Stimulated activated CD8-positive, alpha-beta memory T cell treated with anti-CD3 and anti-CD28 coated beads, Interleukin-15, amount 100 ng/mL, for 4 hours (primary cell): ENCODE results near the gene DIRAS2.

Experiments
- DNase-seq, 2 donors: peaks; one replicate each; pipeline ENCODE4 v3.0.0-alpha.2; 2020; ENCODE audit warnings: low read depth in 2 of 2

DIRAS2 gene

DNA sequence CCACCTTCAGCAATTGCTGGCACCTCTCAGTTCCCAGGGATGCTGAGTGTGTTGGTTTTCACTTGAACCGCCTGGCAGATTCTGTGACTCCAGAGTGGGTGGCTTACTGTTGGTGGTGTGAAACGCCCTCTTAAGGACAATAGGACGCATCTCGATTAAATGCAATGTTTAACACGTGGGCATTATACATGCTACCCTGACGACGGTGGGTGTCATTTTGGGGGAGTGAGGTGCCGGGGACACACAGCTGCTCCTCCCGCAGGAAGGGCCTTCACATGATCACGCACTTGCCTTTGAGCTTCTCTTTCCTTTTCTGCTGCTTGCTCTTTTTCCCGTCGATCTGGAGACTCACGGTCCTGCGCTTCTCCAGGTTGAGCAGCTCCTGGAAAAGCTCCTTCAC is 29.7 kb downstream of the DIRAS2 start:
- no peak for DNase-seq

DNA sequence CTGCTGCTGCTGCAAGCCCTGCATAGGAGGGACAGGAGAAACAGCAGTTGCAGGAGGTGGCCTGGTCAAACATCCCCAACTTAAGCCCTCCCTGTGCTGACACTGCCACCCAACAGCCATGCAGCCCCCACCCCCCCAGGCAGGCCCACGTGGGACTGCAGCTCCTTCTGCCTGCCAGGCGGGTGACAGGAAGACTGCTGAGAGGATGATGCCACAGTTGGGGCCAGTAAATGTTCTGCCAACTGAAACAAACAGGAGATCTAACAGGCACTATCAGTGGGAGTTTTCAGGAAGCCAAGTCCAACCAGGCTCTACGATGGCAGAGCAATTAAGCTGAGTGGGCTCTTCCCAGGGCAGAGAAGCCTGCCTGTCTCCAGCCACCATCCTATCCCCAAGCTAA is 31.1 kb downstream of the DIRAS2 start:
- no peak for DNase-seq

DNA sequence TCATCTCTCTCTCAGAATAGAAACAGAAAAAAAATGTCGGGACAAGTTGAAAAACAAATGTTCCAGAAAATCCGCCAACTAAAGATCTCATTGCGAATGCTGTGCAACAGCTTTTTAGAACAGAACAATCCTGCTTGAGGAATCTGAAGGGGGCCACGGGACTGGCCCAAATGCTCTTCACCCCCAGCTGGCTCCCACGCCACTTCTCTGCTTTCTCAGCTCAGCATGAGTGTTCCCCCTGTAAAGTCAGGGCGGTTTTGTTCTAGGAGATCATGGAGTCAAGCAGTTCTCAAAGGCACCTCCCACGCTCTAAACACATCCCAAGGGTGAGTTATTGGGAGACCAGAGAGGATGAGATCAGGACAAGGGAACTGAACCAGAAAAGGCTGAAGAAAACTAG is 31.5 kb downstream of the DIRAS2 start:
- no peak for DNase-seq

DNA sequence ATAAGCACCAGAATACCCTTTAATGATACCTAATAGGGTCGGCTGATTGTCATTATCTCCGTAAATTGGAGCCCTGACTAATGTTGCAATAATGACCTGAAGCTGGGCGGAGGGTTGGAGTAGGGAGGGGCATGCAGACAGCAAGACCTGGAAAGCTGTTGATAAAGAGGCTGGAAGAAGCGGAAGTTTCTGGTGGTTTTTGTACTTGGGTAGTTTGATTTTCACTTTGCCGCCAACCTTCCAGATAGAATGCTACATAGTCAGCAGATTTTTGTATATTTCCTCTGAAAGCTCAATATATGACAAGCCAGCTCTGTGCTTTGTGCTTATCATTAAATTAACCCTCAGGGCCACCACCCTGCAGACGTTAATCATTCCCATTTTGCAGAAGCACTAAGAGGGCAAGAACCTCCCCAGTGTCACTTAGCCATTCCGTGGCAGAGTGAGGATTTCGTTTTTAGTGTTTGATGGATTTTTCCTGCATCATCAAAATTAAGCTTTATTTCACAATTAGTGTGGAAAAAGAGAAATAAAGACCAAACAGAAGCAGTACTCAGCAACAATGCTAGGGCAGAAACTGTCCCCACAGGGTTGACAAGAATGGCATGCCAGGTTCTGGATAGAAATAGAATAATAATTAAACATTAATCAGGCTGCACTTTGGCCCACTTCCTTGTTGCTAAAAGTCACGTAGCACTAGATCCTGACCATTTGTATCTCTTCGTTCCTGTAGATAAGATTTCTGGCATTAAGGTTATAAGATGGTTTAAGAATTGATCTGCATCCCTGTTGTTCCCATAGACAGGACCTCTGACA is 34.7 kb downstream of the DIRAS2 start:
- no peak for DNase-seq

DNA sequence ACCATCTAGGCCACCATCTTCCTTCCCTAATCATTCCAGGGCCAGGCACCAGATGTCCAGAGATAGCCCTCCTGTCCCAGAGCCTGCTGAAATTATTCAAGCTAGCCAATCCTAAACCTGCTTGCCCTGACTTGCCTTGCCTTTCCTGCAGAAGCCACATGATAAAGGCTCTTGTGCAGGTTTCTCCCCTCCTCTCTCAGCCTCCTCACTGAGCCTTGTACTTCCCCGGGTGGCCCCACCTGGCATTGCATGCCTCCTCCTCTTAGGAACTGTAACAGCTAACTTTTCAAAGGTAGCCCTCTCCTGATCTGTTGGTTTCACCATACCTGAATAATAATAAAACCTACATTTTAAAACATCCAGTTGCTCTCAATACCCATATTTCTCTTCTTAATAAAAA is 42.6 kb downstream of the DIRAS2 start:
- DNase-seq: no peak

DNA sequence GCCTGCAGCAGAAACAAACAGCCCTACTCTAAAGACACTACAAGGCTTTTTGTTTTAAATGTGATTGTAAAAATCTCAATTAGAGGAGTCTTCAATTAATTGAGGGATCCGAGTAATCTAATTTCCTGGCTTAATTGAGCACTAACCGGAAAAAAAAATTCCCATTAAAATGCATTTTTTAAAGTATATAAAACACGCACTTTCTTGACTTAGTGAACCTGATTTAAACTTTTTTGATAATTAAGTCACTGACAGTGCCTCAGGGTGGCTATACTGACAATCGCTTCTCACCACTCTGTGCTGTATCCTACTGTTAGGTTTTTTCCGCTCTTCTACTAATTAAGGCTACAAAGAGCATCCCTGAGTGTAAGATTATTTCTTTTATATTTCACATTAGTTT is 44.4 kb downstream of the DIRAS2 start:
- no peak for DNase-seq

DNA sequence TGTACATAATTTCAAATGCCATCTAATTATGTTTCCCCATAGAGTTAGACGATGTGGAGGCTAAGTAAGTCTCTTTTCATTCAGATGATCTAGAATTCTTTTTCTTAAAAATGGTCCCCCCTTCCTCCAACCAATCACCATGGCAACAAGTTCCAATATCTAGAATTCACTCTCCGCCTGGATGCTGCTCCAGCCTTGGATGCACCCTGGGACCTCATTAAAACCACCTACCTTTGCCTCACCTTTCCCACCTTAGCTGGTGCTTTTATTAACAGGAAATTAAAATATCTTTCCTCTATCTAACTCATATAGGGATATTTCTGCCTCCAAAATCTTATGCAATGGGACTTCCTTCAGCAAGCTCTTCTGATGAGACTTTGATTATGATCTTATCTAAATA is 49.0 kb downstream of the DIRAS2 start:
- DNase-seq: no peak

DNA sequence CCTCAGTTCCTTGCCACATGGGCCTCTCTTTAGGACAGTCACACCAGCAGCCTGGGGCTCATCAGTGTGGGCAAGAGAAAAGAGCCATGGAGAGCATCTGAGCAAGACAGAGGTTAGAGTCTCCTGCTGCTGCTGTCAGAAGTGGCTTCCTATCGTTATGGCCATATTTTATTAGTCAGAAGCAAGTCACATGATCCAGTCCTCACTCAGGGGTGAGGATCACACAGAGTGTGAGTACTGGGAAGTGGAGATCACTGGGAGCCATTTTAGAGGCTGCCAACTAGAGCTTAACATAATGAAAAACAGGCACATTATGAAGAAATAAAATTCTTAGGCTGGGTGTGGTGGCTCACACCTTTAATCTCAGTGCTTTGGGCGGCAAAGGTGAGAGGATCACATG is 62.0 kb downstream of the DIRAS2 start:
- DNase-seq: no peak

DNA sequence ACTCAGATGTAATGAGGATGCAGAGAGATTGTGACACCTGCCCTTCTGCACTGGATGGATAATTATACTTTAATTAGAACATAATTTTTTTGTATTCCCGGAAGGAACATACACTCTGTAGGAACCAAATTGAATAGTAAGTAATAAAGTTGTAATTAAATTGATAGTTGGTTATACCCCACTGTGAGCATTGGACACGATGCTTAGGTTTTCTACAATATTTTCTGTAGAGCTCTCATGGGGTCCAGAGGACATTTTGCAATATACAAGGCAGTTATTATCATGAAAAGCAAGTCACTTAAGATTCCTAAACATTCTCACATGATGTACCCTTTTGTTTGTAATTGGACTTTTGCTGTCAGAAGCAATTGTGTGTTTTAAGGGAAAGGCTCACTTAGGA is 63.4 kb downstream of the DIRAS2 start:
- DNase-seq: no peak

DNA sequence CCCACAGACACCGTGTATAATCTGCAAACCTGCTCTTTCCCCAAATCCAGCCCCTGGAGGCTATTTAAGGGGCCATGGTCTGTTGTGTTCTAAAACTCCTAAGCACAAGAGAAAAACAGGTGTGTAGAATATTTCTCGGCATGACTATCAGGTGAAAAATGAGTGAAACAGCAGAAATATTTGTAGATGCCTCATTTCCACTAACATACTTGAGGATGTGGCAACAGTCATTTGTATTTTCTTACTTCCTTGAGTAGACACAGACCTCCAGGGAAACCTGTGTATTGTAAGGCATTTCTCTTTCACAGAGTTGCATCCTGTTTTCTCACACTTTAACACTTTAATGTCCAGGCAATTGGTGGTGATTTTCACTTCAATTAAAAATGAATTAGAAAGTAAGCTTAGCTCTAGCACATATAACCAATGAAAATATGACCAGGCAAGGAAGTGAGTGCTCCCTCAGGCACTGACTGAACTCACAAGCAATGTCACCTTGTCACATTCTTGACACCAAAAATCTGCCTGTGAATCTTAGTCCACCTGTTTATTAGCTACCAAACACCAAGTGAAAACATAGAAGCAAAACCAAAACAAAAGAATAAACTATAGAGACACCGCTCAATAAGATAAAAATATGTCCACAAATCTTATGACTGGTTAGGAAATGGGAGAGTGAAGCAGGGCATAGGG is 64.4 kb downstream of the DIRAS2 start:
- no peak for DNase-seq

DNA sequence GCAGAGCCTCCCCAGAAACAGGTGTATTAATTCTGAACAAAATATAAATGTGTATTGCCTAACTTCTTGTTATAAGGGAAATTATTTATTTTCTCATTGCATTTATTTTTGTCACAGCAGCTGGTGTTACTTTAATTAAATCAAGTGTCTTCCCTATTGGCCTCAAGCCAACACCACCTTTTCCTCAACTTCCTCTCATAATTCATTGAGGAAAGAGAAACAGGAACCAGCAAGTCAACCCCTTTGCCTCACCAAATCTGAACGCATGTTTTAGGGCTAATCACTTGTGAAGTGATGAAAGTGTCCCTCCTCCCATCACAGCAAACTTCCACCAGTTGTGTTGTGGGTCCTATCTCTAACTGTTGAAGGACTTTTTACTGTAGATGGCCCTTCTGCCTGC is 73.1 kb downstream of the DIRAS2 start:
- no peak for DNase-seq

DNA sequence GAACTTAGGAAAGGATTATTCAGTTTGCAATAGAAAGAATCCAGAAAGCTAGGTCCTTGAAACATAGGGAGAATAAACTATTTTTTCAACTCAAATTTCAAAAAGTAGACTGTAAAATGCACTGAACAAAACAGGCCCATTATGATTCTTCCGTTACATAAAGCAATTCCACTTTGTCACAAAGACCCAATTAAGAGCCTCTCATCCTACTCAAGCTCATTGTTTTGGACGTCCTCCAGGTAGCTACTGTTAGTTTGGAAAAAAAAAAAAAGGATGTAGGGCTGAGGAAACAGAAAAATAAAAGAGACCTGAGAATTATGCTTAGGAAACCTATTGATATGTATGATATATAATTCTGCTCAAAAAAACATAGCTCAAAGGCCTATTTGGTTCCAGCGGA is 74.0 kb downstream of the DIRAS2 start:
- DNase-seq: no peak

DNA sequence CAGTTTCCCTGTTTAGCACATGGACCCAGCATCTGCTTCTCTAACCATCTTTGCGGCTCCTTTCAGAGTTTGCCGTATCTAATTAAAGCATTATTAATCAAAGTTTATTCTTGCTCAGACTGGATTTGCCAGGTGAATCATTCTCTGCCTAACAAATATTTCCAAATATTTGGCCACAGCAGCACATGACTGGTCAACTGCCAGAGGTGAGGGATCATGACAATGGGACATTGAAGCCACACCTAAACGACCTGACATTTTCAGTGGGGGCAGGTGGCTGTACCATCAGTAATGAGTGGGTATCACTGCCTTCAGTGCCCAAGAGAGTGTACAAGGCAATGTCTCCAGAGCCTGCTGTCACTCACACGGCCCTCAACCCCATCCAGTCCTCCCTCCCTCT is 80.4 kb downstream of the DIRAS2 start:
- DNase-seq: no peak
